ENCODE results near the gene KCNK15.

Gene KCNK15

GRCh38 chr20:44706301-44707017 is 39.2 kb upstream of the KCNK15 start:
- POLR2A ChIA-PET, result interaction anchor here (0.6 to 1.8 kb wide), 2 partner anchors 9 to 21 kb away, joined by 4 to 6 read pairs; partner anchors contain the start of gene CCN5
- 88% methylated on average over 9 of the region's 10 CpGs for WGBS (ENCODE audit: insufficient coverage)

GRCh38 chr20:44707018-44707579 is 38.6 kb upstream of the KCNK15 start:
- H3K4me1 ChIP-seq (ENCODE audit: control extremely low read depth in 1 of 4, control insufficient read depth in 4 of 4, insufficient read depth in 4 of 4, low read length in 3 of 4), result peaks cover 0 to 13% (median 12%) of the 10 kb centered on the region in 4 experiments
- no peak for DNase-seq
- H3K9me3 ChIP-seq (ENCODE audit: control extremely low read depth in 1 of 5, control insufficient read depth in 4 of 5, insufficient read depth in 2 of 5, low read depth in 1 of 5, low read length in 4 of 5), result no peaks in the 10 kb centered on the region
- POLR2A ChIA-PET, result interaction anchor here (0.6 to 1.8 kb wide), 2 partner anchors 8 to 20 kb away, joined by 4 to 6 read pairs; partner anchors contain the start of gene CCN5
- no peak overlapping the region for H3K4me3 ChIP-seq (ENCODE audit: control insufficient read depth in 1 of 7, extremely low read depth in 1 of 7, insufficient read depth in 4 of 7, low read depth in 2 of 7, low read length in 6 of 7)
- H3K36me3 ChIP-seq (ENCODE audit: control insufficient read depth in 4 of 4, insufficient read depth in 4 of 4, low read length in 3 of 4), result no peaks in the 10 kb centered on the region
- H3K27ac ChIP-seq (ENCODE audit: insufficient read depth in 1 of 2, low read depth in 1 of 2, low read length in 2 of 2, poor library complexity in 1 of 2, severe bottlenecking in 2 of 2), result no peak overlapping the region
- no peaks in the 10 kb centered on the region for H3K27me3 ChIP-seq (replicated peaks in 2 of 5; ENCODE audit: control insufficient read depth in 4 of 5, insufficient read depth in 5 of 5, low read length in 4 of 5)
- WGBS (ENCODE audit: insufficient coverage), result 100% methylated on average over 1 of the region's 5 CpGs
- CTCF ChIA-PET, result interaction anchor here (1.1 to 1.4 kb wide), 2 partner anchors 17 to 26 kb away, joined by 3 to 4 read pairs; no protein-coding TSS in a partner anchor

More at GRCh38 chr20:44706301-44707017, 39.2 kb upstream of the KCNK15 start:
- Histone ChIP-seq H3K27ac (ENCODE audit: insufficient read depth in 1 of 2, low read depth in 1 of 2, low read length in 2 of 2, poor library complexity in 1 of 2, severe bottlenecking in 2 of 2) (no peak overlapping the region), H3K27me3 (replicated peaks in 2 of 5; ENCODE audit: control insufficient read depth in 4 of 5, insufficient read depth in 5 of 5, low read length in 4 of 5) (no peaks in the 10 kb centered on the region), H3K4me3 (ENCODE audit: control insufficient read depth in 1 of 7, extremely low read depth in 1 of 7, insufficient read depth in 4 of 7, low read depth in 2 of 7, low read length in 6 of 7) (no peak overlapping the region), H3K4me1 (ENCODE audit: control extremely low read depth in 1 of 4, control insufficient read depth in 4 of 4, insufficient read depth in 4 of 4, low read length in 3 of 4) (peaks cover 0 to 13% (median 12%) of the 10 kb centered on the region in 4 experiments), H3K9me3 (ENCODE audit: control extremely low read depth in 1 of 5, control insufficient read depth in 4 of 5, insufficient read depth in 2 of 5, low read depth in 1 of 5, low read length in 4 of 5) (no peaks in the 10 kb centered on the region), H3K36me3 (ENCODE audit: control insufficient read depth in 4 of 4, insufficient read depth in 4 of 4, low read length in 3 of 4) (no peaks in the 10 kb centered on the region)
- CTCF ChIA-PET, result interaction anchor here (1.1 to 2.0 kb wide), 3 partner anchors 17 to 26 kb away, joined by 3 to 8 read pairs (median 4); no protein-coding TSS in a partner anchor
- no peak for DNase-seq

GRCh38 chr20:44709380-44709779 is 36.3 kb upstream of the KCNK15 start:
- Histone ChIP-seq H3K4me3 (ENCODE audit: control insufficient read depth in 1 of 7, extremely low read depth in 1 of 7, insufficient read depth in 4 of 7, low read depth in 2 of 7, low read length in 6 of 7) (no peak overlapping the region), H3K27me3 (replicated peaks in 2 of 5; ENCODE audit: control insufficient read depth in 4 of 5, insufficient read depth in 5 of 5, low read length in 4 of 5) (no peaks in the 10 kb centered on the region), H3K9me3 (ENCODE audit: control extremely low read depth in 1 of 5, control insufficient read depth in 4 of 5, insufficient read depth in 2 of 5, low read depth in 1 of 5, low read length in 4 of 5) (no peaks in the 10 kb centered on the region), H3K36me3 (ENCODE audit: control insufficient read depth in 4 of 4, insufficient read depth in 4 of 4, low read length in 3 of 4) (no peaks in the 10 kb centered on the region), H3K27ac (ENCODE audit: insufficient read depth in 1 of 2, low read depth in 1 of 2, low read length in 2 of 2, poor library complexity in 1 of 2, severe bottlenecking in 2 of 2) (no peak overlapping the region), H3K4me1 (ENCODE audit: control extremely low read depth in 1 of 4, control insufficient read depth in 4 of 4, insufficient read depth in 4 of 4, low read length in 3 of 4) (peaks cover 0 to 3% (median 1%) of the 10 kb centered on the region in 4 experiments)
- ChIA-PET POLR2A (interaction anchor here (1.0 kb wide), 1 partner anchor 26 kb away, joined by 3 read pairs; no protein-coding TSS in a partner anchor), CTCF (no interaction called here)
- DNase-seq, result no peak
- WGBS (ENCODE audit: insufficient coverage), result 97% methylated on average over 9 of the region's 11 CpGs

GRCh38 chr20:44709797-44710196 is 35.9 kb upstream of the KCNK15 start:
- DNase-seq, result no peak
- 98% methylated on average over 8 of the region's 9 CpGs for WGBS (ENCODE audit: insufficient coverage)
- CTCF ChIA-PET, result no interaction called here
- Histone ChIP-seq H3K4me3 (ENCODE audit: control insufficient read depth in 1 of 7, extremely low read depth in 1 of 7, insufficient read depth in 4 of 7, low read depth in 2 of 7, low read length in 6 of 7) (no peak overlapping the region), H3K27me3 (replicated peaks in 2 of 5; ENCODE audit: control insufficient read depth in 4 of 5, insufficient read depth in 5 of 5, low read length in 4 of 5) (no peaks in the 10 kb centered on the region), H3K36me3 (ENCODE audit: control insufficient read depth in 4 of 4, insufficient read depth in 4 of 4, low read length in 3 of 4) (no peaks in the 10 kb centered on the region), H3K4me1 (ENCODE audit: control extremely low read depth in 1 of 4, control insufficient read depth in 4 of 4, insufficient read depth in 4 of 4, low read length in 3 of 4) (peaks cover 0 to 7% (median 3%) of the 10 kb centered on the region in 4 experiments), H3K9me3 (ENCODE audit: control extremely low read depth in 1 of 5, control insufficient read depth in 4 of 5, insufficient read depth in 2 of 5, low read depth in 1 of 5, low read length in 4 of 5) (no peaks in the 10 kb centered on the region), H3K27ac (ENCODE audit: insufficient read depth in 1 of 2, low read depth in 1 of 2, low read length in 2 of 2, poor library complexity in 1 of 2, severe bottlenecking in 2 of 2) (no peak overlapping the region)
- POLR2A ChIA-PET, result interaction anchor here (0.6 to 1.0 kb wide), 2 partner anchors 24 to 26 kb away, joined by 3 read pairs; no protein-coding TSS in a partner anchor

- CTCF ChIA-PET, result interaction anchor here (2.1 to 2.9 kb wide), 2 partner anchors 13 to 27 kb away, joined by 6 to 12 read pairs; no protein-coding TSS in a partner anchor
- H3K27ac ChIP-seq (ENCODE audit: insufficient read depth in 1 of 2, low read depth in 1 of 2, low read length in 2 of 2, poor library complexity in 1 of 2, severe bottlenecking in 2 of 2), result no peak overlapping the region
- DNase-seq, result no peak
- peaks cover 0 to 13% (median 6%) of the 10 kb centered on the region in 4 experiments for H3K4me1 ChIP-seq (ENCODE audit: control extremely low read depth in 1 of 4, control insufficient read depth in 4 of 4, insufficient read depth in 4 of 4, low read length in 3 of 4)
- H3K4me3 ChIP-seq (ENCODE audit: control insufficient read depth in 1 of 7, extremely low read depth in 1 of 7, insufficient read depth in 4 of 7, low read depth in 2 of 7, low read length in 6 of 7), result no peak overlapping the region
- POLR2A ChIA-PET, result no interaction called here
- H3K27me3 ChIP-seq (replicated peaks in 2 of 5; ENCODE audit: control insufficient read depth in 4 of 5, insufficient read depth in 5 of 5, low read length in 4 of 5), result no peaks in the 10 kb centered on the region
- no peaks in the 10 kb centered on the region for H3K9me3 ChIP-seq (ENCODE audit: control extremely low read depth in 1 of 5, control insufficient read depth in 4 of 5, insufficient read depth in 2 of 5, low read depth in 1 of 5, low read length in 4 of 5)
- H3K36me3 ChIP-seq (ENCODE audit: control insufficient read depth in 4 of 4, insufficient read depth in 4 of 4, low read length in 3 of 4), result no peaks in the 10 kb centered on the region
- 98% methylated on average over 7 of the region's 8 CpGs for WGBS (ENCODE audit: insufficient coverage)
Measured at GRCh38 chr20:44711237-44711636, 34.4 kb upstream of the KCNK15 start.

- WGBS (ENCODE audit: insufficient coverage), result 69% methylated on average over 13 of the region's 13 CpGs
- DNase-seq, result no peak
- H3K4me3 ChIP-seq (ENCODE audit: control insufficient read depth in 1 of 7, extremely low read depth in 1 of 7, insufficient read depth in 4 of 7, low read depth in 2 of 7, low read length in 6 of 7), result no peak overlapping the region
- ChIA-PET POLR2A (no interaction called here), CTCF (interaction anchor here (0.6 to 1.6 kb wide), 4 partner anchors 9 to 31 kb away, joined by 3 to 5 read pairs (median 4); no protein-coding TSS in a partner anchor)
- H3K9me3 ChIP-seq (ENCODE audit: control extremely low read depth in 1 of 5, control insufficient read depth in 4 of 5, insufficient read depth in 2 of 5, low read depth in 1 of 5, low read length in 4 of 5), result no peaks in the 10 kb centered on the region
- H3K27me3 ChIP-seq (replicated peaks in 2 of 5; ENCODE audit: control insufficient read depth in 4 of 5, insufficient read depth in 5 of 5, low read length in 4 of 5), result no peaks in the 10 kb centered on the region
- no peak overlapping the region for H3K27ac ChIP-seq (ENCODE audit: insufficient read depth in 1 of 2, low read depth in 1 of 2, low read length in 2 of 2, poor library complexity in 1 of 2, severe bottlenecking in 2 of 2)
- H3K36me3 ChIP-seq (ENCODE audit: control insufficient read depth in 4 of 4, insufficient read depth in 4 of 4, low read length in 3 of 4), result no peaks in the 10 kb centered on the region
- H3K4me1 ChIP-seq (ENCODE audit: control extremely low read depth in 1 of 4, control insufficient read depth in 4 of 4, insufficient read depth in 4 of 4, low read length in 3 of 4), result peaks cover 0 to 13% (median 6%) of the 10 kb centered on the region in 4 experiments
Measured at GRCh38 chr20:44714102-44714700, 31.5 kb upstream of the KCNK15 start.
